HEK293T (cell line): ENCODE data around the gene PBOV1.

Source experiments
- CTCF ChIA-PET: fragments of 350-600 bp; formaldehyde crosslinking; extraction: SDS; loops from one replicate; lab custom pipeline; 2021; ENCODE audit warnings: antibody characterized with exemption, inconsistent platforms; lab: Yijun Ruan, JAX
- POLR2A ChIA-PET: fragments of 350-600 bp; formaldehyde crosslinking; extraction: SDS; loops from one replicate; lab custom pipeline; 2020; ENCODE audit warnings: antibody characterized with exemption, inconsistent platforms; lab: Yijun Ruan, JAX
- DNase-seq: peaks from one replicate; pipeline ENCODE4 v3.0.0; 2012; ENCODE audit warnings: mixed read lengths; ENCODE audit errors: extremely low spot score
- ARNT ChIP-seq: fragments of 450-650 bp; IDR thresholded peaks from 2 replicates; pipeline ENCODE4 v1.6.1; 2017; ENCODE audit warnings: mild to moderate bottlenecking
- BHLHE40 ChIP-seq: fragments of 450-650 bp; IDR thresholded peaks from 2 replicates; pipeline ENCODE4 v1.6.1; 2016; ENCODE audit warnings: mild to moderate bottlenecking, moderate library complexity, borderline replicate concordance
- CTBP1 ChIP-seq: fragments of 450-650 bp; IDR thresholded peaks from 2 replicates; pipeline ENCODE4 v1.6.1; 2016; ENCODE audit warnings: borderline replicate concordance
- ELF4 ChIP-seq: fragments of 450-650 bp; IDR thresholded peaks from 2 replicates; pipeline ENCODE4 v1.6.1; 2017; ENCODE audit warnings: antibody characterized with exemption
- FOXA1 ChIP-seq: fragments of 450-650 bp; IDR thresholded peaks from 2 replicates; pipeline ENCODE4 v1.6.1; 2016; ENCODE audit warnings: mild to moderate bottlenecking
- FOXK2 ChIP-seq: fragments of 450-650 bp; IDR thresholded peaks from 2 replicates; pipeline ENCODE4 v1.6.1; 2016; ENCODE audit warnings: mild to moderate bottlenecking
- FOXM1 ChIP-seq: fragments of 450-650 bp; IDR thresholded peaks from 2 replicates; pipeline ENCODE4 v1.6.1; 2017; ENCODE audit warnings: mild to moderate bottlenecking, borderline replicate concordance
- HDGF ChIP-seq: fragments of 450-650 bp; IDR thresholded peaks from 2 replicates; pipeline ENCODE4 v1.6.1; 2017; ENCODE audit warnings: antibody characterized with exemption, borderline replicate concordance
- L3MBTL2 ChIP-seq: fragments of 450-650 bp; conservative IDR thresholded peaks from 2 replicates; pipeline ENCODE4 v1.6.1; 2016; ENCODE audit warnings: mild to moderate bottlenecking
- LEF1 ChIP-seq: fragments of 450-650 bp; IDR thresholded peaks from 2 replicates; pipeline ENCODE4 v1.6.1; 2017; ENCODE audit warnings: mild to moderate bottlenecking, borderline replicate concordance
- NFRKB ChIP-seq: fragments of 450-650 bp; IDR thresholded peaks from 2 replicates; pipeline ENCODE4 v1.6.1; 2016; ENCODE audit warnings: mild to moderate bottlenecking, moderate library complexity
- SP1 ChIP-seq: fragments of 450-650 bp; IDR thresholded peaks from 2 replicates; pipeline ENCODE4 v1.6.1; 2017
- SUZ12 ChIP-seq: fragments of 450-650 bp; IDR thresholded peaks from 2 replicates; pipeline ENCODE4 v1.6.1; 2016; ENCODE audit warnings: mild to moderate bottlenecking
- TARDBP ChIP-seq: fragments of 450-650 bp; IDR thresholded peaks from 2 replicates; pipeline ENCODE4 v1.6.1; 2016
- ZNF384 ChIP-seq: fragments of 450-650 bp; IDR thresholded peaks from 2 replicates; pipeline ENCODE4 v1.6.1; 2016
- TF ChIP-seq, protein P1 (sequence below): fragments of 450-650 bp; IDR thresholded peaks from 2 replicates; pipeline ENCODE4 v1.6.1; 2016

The PBOV1 gene

DNA sequence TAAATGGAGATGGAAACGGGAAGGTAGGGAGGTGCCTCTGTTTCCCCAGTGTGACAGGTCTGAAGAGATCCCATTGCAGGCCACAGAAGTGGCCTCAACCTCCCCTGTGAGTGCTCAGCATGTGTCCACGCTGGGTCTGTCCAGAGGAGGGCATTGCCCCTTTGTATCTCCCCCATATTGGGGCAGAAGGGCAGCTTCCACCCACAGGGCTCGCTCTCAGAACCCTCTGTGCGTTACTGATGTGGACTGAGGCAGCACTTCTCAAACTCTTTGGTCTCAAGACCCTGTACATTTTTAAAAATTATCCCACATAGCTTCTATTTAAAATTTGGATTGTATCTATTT, 34.5 kb downstream of the PBOV1 start:
- TF ChIP-seq CTBP1 = no peak
- no peak for TF ChIP-seq TARDBP
- no peak for TF ChIP-seq FOXA1
- no peak for TF ChIP-seq ZNF384
- TF ChIP-seq LEF1 = no peak
- no peak for TF ChIP-seq ARNT
- POLR2A ChIA-PET = no interaction called here
- CTCF ChIA-PET = interaction anchor here (0.7 kb wide), 1 partner anchor 9 kb away, joined by 3 read pairs; no protein-coding TSS in a partner anchor
- DNase-seq = no peak

DNA sequence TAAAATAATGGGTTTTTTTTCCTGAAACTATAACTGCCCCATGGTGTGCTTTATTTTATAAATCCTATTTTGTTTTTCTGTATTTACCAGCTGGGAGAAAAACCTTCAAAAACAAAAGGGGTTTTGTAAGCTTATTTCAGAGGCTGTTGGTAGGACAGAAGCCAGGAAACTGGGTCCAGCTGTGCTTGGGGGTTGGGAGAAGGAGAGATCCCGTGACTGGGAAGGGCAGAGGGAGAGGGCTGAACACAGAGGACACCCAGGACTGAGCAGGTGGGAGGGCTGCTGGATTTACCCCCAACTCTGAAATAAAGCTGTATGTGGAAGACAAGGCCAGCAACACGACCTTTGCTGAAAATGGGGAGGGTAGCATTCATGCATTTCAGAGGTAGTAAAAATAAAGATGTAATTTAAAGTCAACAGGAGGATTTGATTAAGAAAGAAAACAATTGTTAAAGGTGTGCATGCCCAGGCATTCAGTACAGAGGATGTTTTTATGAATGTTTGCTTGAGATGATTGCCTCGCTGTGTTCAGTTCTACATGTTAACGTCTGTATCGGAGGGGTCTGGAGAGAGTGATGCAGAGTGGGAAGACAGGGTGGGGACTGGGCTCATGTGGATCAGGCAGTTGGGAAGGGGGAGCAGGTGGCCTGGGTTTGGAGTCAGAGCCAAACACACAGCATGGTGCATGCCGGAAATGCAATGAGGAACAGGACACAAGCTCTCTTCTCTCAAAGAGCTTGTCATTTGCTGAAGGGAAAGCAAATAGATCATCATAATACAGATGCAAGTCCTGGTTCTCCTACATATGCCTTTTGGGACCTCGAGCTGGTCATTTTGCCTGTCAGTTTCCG, 35.1 kb downstream of the PBOV1 start:
- POLR2A ChIA-PET = no interaction called here
- CTCF ChIA-PET = no interaction called here

DNA sequence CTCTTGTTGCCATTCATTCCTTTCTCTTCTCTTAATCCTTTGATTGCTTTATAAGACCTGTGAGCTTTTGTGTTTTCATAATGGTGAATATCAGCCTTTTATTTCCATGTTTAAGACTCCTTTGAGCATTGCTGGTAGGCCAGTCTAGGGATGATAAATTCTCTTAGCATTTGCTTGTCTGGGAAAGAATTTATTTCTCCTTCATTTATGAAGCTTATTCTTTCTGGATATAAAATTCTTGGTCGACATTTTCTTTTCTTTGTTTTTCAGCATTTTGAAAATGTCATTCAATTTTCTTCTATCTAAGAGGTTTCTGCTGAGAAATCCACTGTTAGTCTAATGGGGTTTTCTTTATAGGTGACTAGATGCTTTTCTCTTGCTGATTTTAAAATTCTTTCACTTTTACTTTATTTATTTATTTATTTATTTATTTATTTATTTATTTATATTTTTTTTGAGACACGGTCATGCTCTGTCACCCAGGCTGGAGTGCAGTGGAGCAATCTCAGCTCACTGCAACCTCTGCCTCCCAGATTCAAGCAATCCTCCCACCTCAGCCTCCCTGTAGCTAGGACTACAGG, 41.5 kb downstream of the PBOV1 start:
- no peak for DNase-seq
- ChIA-PET POLR2A (no interaction called here), CTCF (no interaction called here)
- no peak for TF ChIP-seq TARDBP
- TF ChIP-seq ARNT = no peak
- no peak for TF ChIP-seq HDGF
- no peak for TF ChIP-seq BHLHE40
- TF ChIP-seq SUZ12 = no peak
- no peak for TF ChIP-seq SP1
- no peak for TF ChIP-seq L3MBTL2
- TF ChIP-seq, protein P1, sequence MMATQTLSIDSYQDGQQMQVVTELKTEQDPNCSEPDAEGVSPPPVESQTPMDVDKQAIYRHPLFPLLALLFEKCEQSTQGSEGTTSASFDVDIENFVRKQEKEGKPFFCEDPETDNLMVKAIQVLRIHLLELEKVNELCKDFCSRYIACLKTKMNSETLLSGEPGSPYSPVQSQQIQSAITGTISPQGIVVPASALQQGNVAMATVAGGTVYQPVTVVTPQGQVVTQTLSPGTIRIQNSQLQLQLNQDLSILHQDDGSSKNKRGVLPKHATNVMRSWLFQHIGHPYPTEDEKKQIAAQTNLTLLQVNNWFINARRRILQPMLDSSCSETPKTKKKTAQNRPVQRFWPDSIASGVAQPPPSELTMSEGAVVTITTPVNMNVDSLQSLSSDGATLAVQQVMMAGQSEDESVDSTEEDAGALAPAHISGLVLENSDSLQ = no peak
- no peak for TF ChIP-seq CTBP1
- no peak for TF ChIP-seq FOXK2
- no peak for TF ChIP-seq ZNF384
- TF ChIP-seq FOXA1 = no peak
- no peak for TF ChIP-seq ELF4
- no peak for TF ChIP-seq FOXM1
- TF ChIP-seq LEF1 = no peak

More for the DNA sequence above, 35.1 kb downstream of the PBOV1 start:
- TF ChIP-seq ZNF384 (no peak), ELF4 (no peak), BHLHE40 (no peak), SP1 (no peak), FOXA1 (no peak), TARDBP (no peak), SUZ12 (no peak), NFRKB (no peak), FOXM1 (no peak), FOXK2 (no peak), LEF1 (no peak), HDGF (no peak), ARNT (no peak), L3MBTL2 (no peak), CTBP1 (no peak)
- TF ChIP-seq, protein P1 = no peak
- DNase-seq = no peak

DNA sequence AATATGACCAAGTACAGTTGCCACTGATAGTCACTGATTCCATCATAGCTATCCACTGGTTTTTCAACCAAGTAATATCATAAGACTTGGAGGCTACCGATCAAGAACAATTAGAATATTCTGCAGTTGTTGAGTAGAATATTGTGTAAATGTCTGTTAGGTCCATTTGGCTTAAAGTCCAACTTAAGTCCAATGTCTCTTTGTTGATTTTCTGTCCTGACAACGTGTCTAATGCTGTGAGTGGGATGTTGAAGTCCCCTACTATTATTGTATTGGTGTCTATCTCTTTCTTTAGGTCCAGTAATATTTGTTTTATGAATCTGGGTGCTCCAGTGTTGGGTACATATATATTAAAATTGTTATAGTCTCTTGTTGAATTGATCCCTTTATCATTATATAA, 42.7 kb downstream of the PBOV1 start:
- DNase-seq = no peak
- TF ChIP-seq SP1 = no peak
- ChIA-PET POLR2A (no interaction called here), CTCF (no interaction called here)
